SH-SY5Y (cell line): Measurements from ENCODE around the gene ERFE.

Experiments used
- GATA2 ChIP-seq: IDR thresholded peaks from 2 replicates; pipeline ENCODE4 v1.6.1; 2011; ENCODE audit warnings: mild to moderate bottlenecking, low read depth, low read length
- GATA3 ChIP-seq: IDR thresholded peaks from 2 replicates; pipeline ENCODE4 v1.6.1; 2011; ENCODE audit warnings: low read depth, mild to moderate bottlenecking, low read length, moderate library complexity

GRCh38 chr2:238169048-238169707 is 10.4 kb downstream of the ERFE start:
- TF ChIP-seq GATA3 (no peak), GATA2 (no peak)
